Regular cardiac myocyte (primary cell): ENCODE measurements around the gene NXF2B. TPM values are rescaled to one million over a fixed set of nuclear protein-coding genes. Genes with fewer than 3 reads are reported as not detected.

ENCODE experiments used
- total RNA-seq: library from RNA; depleted of rRNA; stranded (reverse); fragments of >200 nt; gene quantifications from 2 replicates; pipeline ENCODE4 v1.2.3, GENCODE V29; 2014

Gene NXF2B
- total RNA-seq = not detected in 2 replicates

GRCh38 chrX:102439908-102440307, at the start of gene NXF2B:
NXF2B (minus strand) TSS chrX:102440008; CDS start chrX:102380036, 59,972 bp downstream.

GRCh38 chrX:102471762-102472220, 32.0 kb upstream of the NXF2B start, which contains the start of gene TCP11X2:
TCP11X2 (minus strand) TSS chrX:102471812.

Other genes starting within 250 kb of the NXF2B start
- not detected in 2 replicates for gene TCP11X1, start 224.7 kb downstream of the NXF2B start, total RNA-seq
- gene NXF2, start 192.8 kb downstream of the NXF2B start, total RNA-seq = not detected in 2 replicates
- gene TCP11X2, start 31.8 kb upstream of the NXF2B start, total RNA-seq = not detected in 2 replicates
- 2.5 and 5.9 TPM in 2 replicates for gene TMSB15A, start 76.7 kb upstream of the NXF2B start, total RNA-seq
- 11.5 and 17.5 TPM in 2 replicates for gene ARMCX5, start 159.5 kb upstream of the NXF2B start, total RNA-seq
- gene GPRASP1, start 211.5 kb upstream of the NXF2B start, total RNA-seq = 1.5 and 7.3 TPM in 2 replicates